Stimulated activated effector memory CD8-positive, alpha-beta T cell treated with anti-CD3 and anti-CD28 coated beads, Interleukin-12 subunit alpha, Interleukin-12 subunit beta, amount 100 ng/mL, for 72 hours (primary cell): ENCODE data around the gene PDLIM7.

Experiments used
- ATAC-seq: fragments of 150-1000 bp; cut with Tn5 transposase; 2 replicates; pipeline ENCODE4 v1.10.0; 2021
- DNase-seq, 2 donors: peaks; one replicate each; pipeline ENCODE4 v3.0.0; 2021 to 2022; ENCODE audit warnings: low spot score in 2 of 2
- H3K27ac Mint-ChIP-seq: one replicate; pipeline ENCODE4 v1.8.0; 2022; ENCODE audit warnings: mild to moderate bottlenecking, mixed read lengths
- H3K36me3 Mint-ChIP-seq: one replicate; pipeline ENCODE4 v1.8.0; 2022; ENCODE audit warnings: mild to moderate bottlenecking, mixed read lengths
- H3K4me1 Mint-ChIP-seq: one replicate; pipeline ENCODE4 v1.8.0; 2022; ENCODE audit warnings: mixed read lengths
- H3K4me3 Mint-ChIP-seq: one replicate; pipeline ENCODE4 v1.8.0; 2022; ENCODE audit warnings: mild to moderate bottlenecking, mixed read lengths
- H3K9me3 Mint-ChIP-seq: one replicate; pipeline ENCODE4 v1.8.0; 2022; ENCODE audit warnings: mixed read lengths

PDLIM7 gene

GRCh38 chr5:177503351-177504085 is 6.1 kb upstream of the PDLIM7 start:
- no peak for DNase-seq
- H3K36me3 Mint-ChIP-seq = peaks cover 10% of the 10 kb centered on the region
- peaks cover 5% of the 10 kb centered on the region for H3K4me1 Mint-ChIP-seq

GRCh38 chr5:177502886-177503285 is 5.5 kb upstream of the PDLIM7 start:
- no peak for DNase-seq
- ATAC-seq = no peak
- peak overlapping the region; percentile 4 for H3K27ac Mint-ChIP-seq

More at GRCh38 chr5:177503351-177504085, 6.1 kb upstream of the PDLIM7 start:
- ATAC-seq = no peak
- Mint-ChIP-seq H3K27ac (no peak overlapping the region), H3K4me3 (no peak overlapping the region), H3K9me3 (no peaks in the 10 kb centered on the region)

GRCh38 chr5:177501874-177502678 is 4.7 kb upstream of the PDLIM7 start:
- H3K9me3 Mint-ChIP-seq = no peaks in the 10 kb centered on the region
- H3K4me3 Mint-ChIP-seq = no peak overlapping the region
- DNase-seq (no peak), ATAC-seq (no peak)
- H3K27ac Mint-ChIP-seq = peak overlapping the region; percentile 4
- H3K36me3 Mint-ChIP-seq = peaks cover 12% of the 10 kb centered on the region
- H3K4me1 Mint-ChIP-seq = peaks cover 15% of the 10 kb centered on the region

More at GRCh38 chr5:177502886-177503285, 5.5 kb upstream of the PDLIM7 start:
- peaks cover 14% of the 10 kb centered on the region for H3K36me3 Mint-ChIP-seq
- H3K9me3 Mint-ChIP-seq = no peaks in the 10 kb centered on the region
- no peak overlapping the region for H3K4me3 Mint-ChIP-seq
- H3K4me1 Mint-ChIP-seq = peaks cover 11% of the 10 kb centered on the region

- H3K4me1 Mint-ChIP-seq = peaks cover 21% of the 10 kb centered on the region
- peaks cover 6% of the 10 kb centered on the region for H3K36me3 Mint-ChIP-seq
- no peak overlapping the region for H3K27ac Mint-ChIP-seq
- H3K4me3 Mint-ChIP-seq = no peak overlapping the region
- H3K9me3 Mint-ChIP-seq = no peaks in the 10 kb centered on the region
- ATAC-seq = peak; percentile 47
- peak; percentile 85 to 92 for DNase-seq
These were observed 3.5 kb upstream of the PDLIM7 start for GRCh38 chr5:177500685-177501522.

GRCh38 chr5:177499842-177500241 is 2.4 kb upstream of the PDLIM7 start:
- DNase-seq (no peak), ATAC-seq (no peak)
- H3K4me1 Mint-ChIP-seq = peaks cover 28% of the 10 kb centered on the region
- H3K9me3 Mint-ChIP-seq = no peaks in the 10 kb centered on the region
- H3K27ac Mint-ChIP-seq = no peak overlapping the region
- peaks cover 6% of the 10 kb centered on the region for H3K36me3 Mint-ChIP-seq
- peak overlapping the region; percentile 26 for H3K4me3 Mint-ChIP-seq

- DNase-seq (no peak), ATAC-seq (peak; percentile 16)
- Mint-ChIP-seq H3K36me3 (peaks cover 9% of the 10 kb centered on the region), H3K4me1 (peaks cover 43% of the 10 kb centered on the region), H3K4me3 (peak overlapping the region; percentile 78), H3K9me3 (no peaks in the 10 kb centered on the region), H3K27ac (peak overlapping the region; percentile 79)
These were observed 796 bp upstream of the PDLIM7 start for GRCh38 chr5:177498013-177498787.

- H3K4me1 Mint-ChIP-seq = peaks cover 50% of the 10 kb centered on the region
- peak overlapping the region; percentile 54 for H3K27ac Mint-ChIP-seq
- H3K9me3 Mint-ChIP-seq = no peaks in the 10 kb centered on the region
- ATAC-seq = peak; percentile 4
- H3K4me3 Mint-ChIP-seq = peak overlapping the region; percentile 78
- peaks cover 18% of the 10 kb centered on the region for H3K36me3 Mint-ChIP-seq
- DNase-seq = no peak
These were observed 595 bp downstream of the PDLIM7 start for GRCh38 chr5:177496727-177497291.

- H3K9me3 Mint-ChIP-seq = no peaks in the 10 kb centered on the region
- DNase-seq (peak in 1 of 2 donors; percentile 63), ATAC-seq (no peak)
- H3K36me3 Mint-ChIP-seq = peaks cover 22% of the 10 kb centered on the region
- peaks cover 50% of the 10 kb centered on the region for H3K4me1 Mint-ChIP-seq
- H3K27ac Mint-ChIP-seq = peak overlapping the region; percentile 54
- peak overlapping the region; percentile 78 for H3K4me3 Mint-ChIP-seq
These were observed 1.2 kb downstream of the PDLIM7 start for GRCh38 chr5:177496070-177496726.

GRCh38 chr5:177495243-177496060 is 2.0 kb downstream of the PDLIM7 start:
- no peaks in the 10 kb centered on the region for H3K9me3 Mint-ChIP-seq
- H3K4me1 Mint-ChIP-seq = peaks cover 52% of the 10 kb centered on the region
- no peak for DNase-seq

GRCh38 chr5:177494346-177495195 is 2.8 kb downstream of the PDLIM7 start:
- DNase-seq = no peak
- no peaks in the 10 kb centered on the region for H3K9me3 Mint-ChIP-seq
- peak; percentile 59 for ATAC-seq
- peaks cover 59% of the 10 kb centered on the region for H3K4me1 Mint-ChIP-seq
- peak overlapping the region; percentile 78 for H3K4me3 Mint-ChIP-seq
- peak overlapping the region; percentile 69 for H3K27ac Mint-ChIP-seq
- peaks cover 36% of the 10 kb centered on the region for H3K36me3 Mint-ChIP-seq

More at GRCh38 chr5:177495243-177496060, 2.0 kb downstream of the PDLIM7 start:
- ATAC-seq = no peak
- Mint-ChIP-seq H3K36me3 (peaks cover 29% of the 10 kb centered on the region), H3K27ac (no peak overlapping the region), H3K4me3 (peak overlapping the region; percentile 78)

- Mint-ChIP-seq H3K4me3 (peak overlapping the region; percentile 78), H3K27ac (peak overlapping the region; percentile 69), H3K4me1 (peaks cover 57% of the 10 kb centered on the region), H3K9me3 (no peaks in the 10 kb centered on the region), H3K36me3 (peaks cover 39% of the 10 kb centered on the region)
- ATAC-seq = no peak
- no peak for DNase-seq
These were observed 3.5 kb downstream of the PDLIM7 start for GRCh38 chr5:177493795-177494345.

- ATAC-seq (no peak), DNase-seq (no peak)
- peaks cover 47% of the 10 kb centered on the region for H3K4me1 Mint-ChIP-seq
- peak overlapping the region; percentile 54 for H3K27ac Mint-ChIP-seq
- H3K4me3 Mint-ChIP-seq = no peak overlapping the region
- H3K36me3 Mint-ChIP-seq = peaks cover 40% of the 10 kb centered on the region
- H3K9me3 Mint-ChIP-seq = no peaks in the 10 kb centered on the region
These were observed 4.6 kb downstream of the PDLIM7 start for GRCh38 chr5:177492841-177493240.
